HG03457 (cell line): ENCODE measurements around the gene NEDD9.

Experiments used
- ATAC-seq: cut with Tn5 transposase; IDR thresholded peaks from one replicate; pipeline ENCODE4 v1.9.1; 2021; ENCODE audit warnings: moderate number of reproducible peaks; ENCODE audit not compliant: unreplicated experiment

NEDD9 gene

GRCh38 chr6:11146117-11146826, 86.2 kb downstream of the NEDD9 start:
- no peak for ATAC-seq

GRCh38 chr6:11144393-11144851, 88.0 kb downstream of the NEDD9 start:
- ATAC-seq: no peak

- no peak for ATAC-seq
Measured at GRCh38 chr6:11143394-11144371, 88.8 kb downstream of the NEDD9 start.

- ATAC-seq: no peak
Measured at GRCh38 chr6:11142296-11143027, 90.0 kb downstream of the NEDD9 start.

GRCh38 chr6:11141295-11141694, 91.2 kb downstream of the NEDD9 start:
- no peak for ATAC-seq

- no peak for ATAC-seq
Measured at GRCh38 chr6:11140056-11140455, 92.4 kb downstream of the NEDD9 start.

- ATAC-seq: no peak
Measured at GRCh38 chr6:11139051-11139960, 93.2 kb downstream of the NEDD9 start.

GRCh38 chr6:11136809-11137208, 95.7 kb downstream of the NEDD9 start:
- ATAC-seq: no peak
